OCI-LY7 (cell line): ENCODE data around the gene SIDT1. TPM values are rescaled to one million over a fixed set of nuclear protein-coding genes. Genes with fewer than 3 reads are reported as not detected.

Experiments used
- BruUV-seq: library from RNA; stranded (reverse); fragments of 400-500 nt; replicated peaks from 2 replicates; lab custom pipeline; 2021; lab: Mats Ljungman, UMichigan
- CTCF ChIA-PET: fragments of 300-600 bp; sonication (Branson Sonifier 250); formaldehyde crosslinking; loops from one replicate; lab custom pipeline; 2022; ENCODE audit warnings: antibody characterized with exemption; ENCODE audit not compliant: unreplicated experiment; lab: Charles Lee
- POLR2A ChIA-PET: fragments of 300-600 bp; sonication (Branson Sonifier 250); formaldehyde crosslinking; loops from one replicate; lab custom pipeline; 2022; ENCODE audit warnings: antibody characterized with exemption; lab: Charles Lee
- DNase-seq: peaks from one replicate; pipeline ENCODE4 v3.0.0-alpha.2; 2015; ENCODE audit warnings: low spot score
- H2AFZ ChIP-seq: fragments of 200-600 bp; sonication (generic), shearing (Covaris generic); 2 replicates; pipeline ENCODE4 v1.6.1; 2014; ENCODE audit warnings: mild to moderate bottlenecking, antibody characterized with exemption, low read length, moderate library complexity
- H3K27ac ChIP-seq: fragments of 200-600 bp; sonication (generic); 2 replicates; pipeline ENCODE4 v1.5.1; 2014; ENCODE audit warnings: mixed run types, low read depth, mild to moderate bottlenecking, moderate library complexity, low read length, inconsistent platforms; ENCODE audit not compliant: poor library complexity, severe bottlenecking
- H3K36me3 ChIP-seq: fragments of 200-600 bp; sonication (generic); 2 replicates; pipeline ENCODE4 v1.6.1; 2014; ENCODE audit warnings: mild to moderate bottlenecking, antibody characterized with exemption, low read length, moderate library complexity, mixed read lengths; ENCODE audit not compliant: insufficient read depth
- H3K4me1 ChIP-seq: fragments of 200-600 bp; sonication (generic); 2 replicates; pipeline ENCODE4 v1.5.1; 2014; ENCODE audit warnings: mild to moderate bottlenecking, low read length; ENCODE audit not compliant: insufficient read depth, poor library complexity, severe bottlenecking
- H3K4me2 ChIP-seq: fragments of 200-600 bp; sonication (generic); 2 replicates; pipeline ENCODE4 v1.6.1; 2014; ENCODE audit warnings: mild to moderate bottlenecking, low read length
- H3K4me3 ChIP-seq: fragments of 200-600 bp; sonication (generic); 2 replicates; pipeline ENCODE4 v1.5.1; 2014; ENCODE audit warnings: mild to moderate bottlenecking, low read depth, low read length; ENCODE audit not compliant: poor library complexity, severe bottlenecking
- H3K79me2 ChIP-seq: fragments of 200-600 bp; sonication (generic); 2 replicates; pipeline ENCODE4 v1.6.1; 2016; ENCODE audit warnings: low read depth, mild to moderate bottlenecking, low read length, moderate library complexity, mixed read lengths; ENCODE audit not compliant: insufficient read depth
- H3K9me2 ChIP-seq: fragments of 200-600 bp; sonication (generic); 2 replicates; pipeline ENCODE4 v1.6.1; 2016; ENCODE audit warnings: mild to moderate bottlenecking, low read length, mixed read lengths; ENCODE audit not compliant: insufficient read depth
- H3K9me3 ChIP-seq: fragments of 200-600 bp; sonication (generic); 2 replicates; pipeline ENCODE4 v1.6.1; 2014; ENCODE audit warnings: mild to moderate bottlenecking, mixed run types, low read length, mixed read lengths
- H4K20me1 ChIP-seq: fragments of 200-600 bp; sonication (generic); 2 replicates; pipeline ENCODE4 v1.6.1; 2014; ENCODE audit warnings: mild to moderate bottlenecking, antibody characterized with exemption, low read length, moderate library complexity, mixed read lengths; ENCODE audit not compliant: insufficient read depth
- CTCF ChIP-seq: fragments of 200-600 bp; sonication (generic); conservative IDR thresholded peaks from 2 replicates; pipeline ENCODE4 v1.5.1; 2014; ENCODE audit warnings: mild to moderate bottlenecking, antibody characterized with exemption, low read length, moderate library complexity, mixed read lengths
- EZH2phosphoT487 ChIP-seq: fragments of 200-600 bp; sonication (generic); IDR thresholded peaks from 2 replicates; pipeline ENCODE4 v1.6.1; 2018; ENCODE audit warnings: low read depth, borderline replicate concordance, mild to moderate bottlenecking, mixed run types, antibody characterized with exemption, low read length, moderate library complexity, mixed read lengths
- intact Hi-C: fragments of 100-400 bp; cut with micrococcal nuclease; formaldehyde crosslinking; loops from one replicate; pipeline ENCODE4 v1.10.0; 2022; ENCODE audit not compliant: unreplicated experiment
- total RNA-seq, 2 experiments: library from RNA; depleted of rRNA in 1 of 2; stranded (reverse); fragments of >200 nt in 1 of 2; shearing (Covaris generic) in 1 of 2; gene quantifications; 2 replicates each; pipeline ENCODE4 v1.2.3, GENCODE V29; 2014 to 2022

SIDT1 gene
- total RNA-seq, 2 experiments from 2014 or later, result 7.3 to 10.3 TPM

GRCh38 chr3:113536627-113537101 lies 4.3 kb downstream of the SIDT1 start:
- ChIA-PET POLR2A (interaction anchor here (0.8 kb wide), 1 partner anchor 20 kb away, joined by 3 read pairs; no protein-coding TSS in a partner anchor), CTCF (no interaction called here)
- Histone ChIP-seq H2AFZ (no peak overlapping the region), H4K20me1 (no peaks in the 10 kb centered on the region), H3K27ac (no peak overlapping the region), H3K4me3 (no peak overlapping the region), H3K36me3 (no peaks in the 10 kb centered on the region), H3K4me1 (peaks cover 16% of the 10 kb centered on the region), H3K4me2 (no peak overlapping the region), H3K9me3 (no peaks in the 10 kb centered on the region), H3K79me2 (no peaks in the 10 kb centered on the region), H3K9me2 (no peaks in the 10 kb centered on the region)
- intact Hi-C loops, result loop anchor here (10.0 kb wide), 1 partner anchor 678 kb away; no protein-coding TSS in a partner anchor
- DNase-seq, result no peak
- no TSS peak for BruUV-seq
- TF ChIP-seq EZH2phosphoT487 (no peak), CTCF (no peak)

GRCh38 chr3:113537155-113537554 lies 4.8 kb downstream of the SIDT1 start:
- DNase-seq, result no peak
- intact Hi-C loops, result loop anchor here (10.0 kb wide), 1 partner anchor 678 kb away; no protein-coding TSS in a partner anchor
- H3K27ac ChIP-seq, result no peak overlapping the region
- H2AFZ ChIP-seq, result no peak overlapping the region
- ChIA-PET CTCF (no interaction called here), POLR2A (interaction anchor here (2.3 kb wide), 1 partner anchor 23 kb away, joined by 7 read pairs; the partner anchor contains the start of gene SPICE1)
- H3K4me1 ChIP-seq, result peaks cover 12% of the 10 kb centered on the region
- no peaks in the 10 kb centered on the region for H3K9me3 ChIP-seq
- H3K9me2 ChIP-seq, result no peaks in the 10 kb centered on the region
- no peak overlapping the region for H3K4me2 ChIP-seq
- H3K36me3 ChIP-seq, result no peaks in the 10 kb centered on the region
- no peaks in the 10 kb centered on the region for H4K20me1 ChIP-seq
- no TSS peak for BruUV-seq
- no peaks in the 10 kb centered on the region for H3K79me2 ChIP-seq
- H3K4me3 ChIP-seq, result no peak overlapping the region
- TF ChIP-seq EZH2phosphoT487 (no peak), CTCF (no peak)

GRCh38 chr3:113541519-113541918 lies 9.2 kb downstream of the SIDT1 start:
- Histone ChIP-seq H2AFZ (no peak overlapping the region), H3K79me2 (no peaks in the 10 kb centered on the region), H4K20me1 (no peaks in the 10 kb centered on the region), H3K36me3 (no peaks in the 10 kb centered on the region), H3K4me3 (no peak overlapping the region), H3K4me1 (peaks cover 6% of the 10 kb centered on the region), H3K9me3 (no peaks in the 10 kb centered on the region), H3K9me2 (no peaks in the 10 kb centered on the region), H3K4me2 (no peak overlapping the region), H3K27ac (no peak overlapping the region)
- intact Hi-C loops, result no loop called here
- no peak for DNase-seq
- ChIA-PET CTCF (no interaction called here), POLR2A (no interaction called here)
- BruUV-seq, result no TSS peak
- TF ChIP-seq CTCF (no peak), EZH2phosphoT487 (no peak)
